ENCODE results near the gene HLTF.
A peak's percentile ranks its signal among the peaks of the same experiment; 100 is the strongest.

The HLTF gene

GRCh38 chr3:149018247-149018646, 68.1 kb downstream of the HLTF start:
- H3K27me3 ChIP-seq = no peaks in the 10 kb centered on the region
- H3K9ac ChIP-seq = no peak overlapping the region
- H3K4me1 ChIP-seq = no peaks in the 10 kb centered on the region
- H3K4me2 ChIP-seq = no peak overlapping the region
- no peak for TF ChIP-seq Cebpa-rat (IDR thresholded peaks at IDR 0.05)
- no peak overlapping the region for H3K4me3 ChIP-seq
- peaks cover 64 to 100% (median 85%) of the 10 kb centered on the region in 11 experiments for H3K36me3 ChIP-seq
- peaks cover 5 to 44% (median 14%) of the 10 kb centered on the region in 11 experiments; a peak in 12 of 22 replicates for H4K20me1 ChIP-seq
- H3K9me3 ChIP-seq (replicated peaks in 1 of 11) = peaks cover 0 to 4% (median 0%) of the 10 kb centered on the region in 11 experiments; a peak in 3 of 22 replicates
- no peak overlapping the region for H3K27ac ChIP-seq

GRCh38 chr3:149016669-149017541, 69.4 kb downstream of the HLTF start:
- no peak overlapping the region for H3K4me2 ChIP-seq
- H3K9ac ChIP-seq = no peak overlapping the region
- TF ChIP-seq Cebpa-rat (IDR thresholded peaks at IDR 0.05) = no peak
- H3K4me1 ChIP-seq = no peaks in the 10 kb centered on the region
- H3K4me3 ChIP-seq = no peak overlapping the region
- H4K20me1 ChIP-seq = peaks cover 5 to 44% (median 14%) of the 10 kb centered on the region in 11 experiments; a peak in 12 of 22 replicates
- no peaks in the 10 kb centered on the region for H3K9me3 ChIP-seq (replicated peaks in 1 of 11)
- H3K27ac ChIP-seq = no peak overlapping the region
- no peaks in the 10 kb centered on the region for H3K27me3 ChIP-seq
- peaks cover 64 to 100% (median 88%) of the 10 kb centered on the region in 11 experiments for H3K36me3 ChIP-seq

GRCh38 chr3:149016242-149016641, 70.1 kb downstream of the HLTF start:
- H3K4me3 ChIP-seq = no peak overlapping the region
- no peaks in the 10 kb centered on the region for H3K9me3 ChIP-seq (replicated peaks in 1 of 11)
- no peak overlapping the region for H3K27ac ChIP-seq
- H3K36me3 ChIP-seq = peaks cover 65 to 100% (median 89%) of the 10 kb centered on the region in 11 experiments
- H3K9ac ChIP-seq = no peak overlapping the region
- peaks cover 5 to 48% (median 14%) of the 10 kb centered on the region in 11 experiments; a peak in 12 of 22 replicates for H4K20me1 ChIP-seq
- TF ChIP-seq Cebpa-rat (IDR thresholded peaks at IDR 0.05) = no peak
- no peaks in the 10 kb centered on the region for H3K4me1 ChIP-seq
- H3K27me3 ChIP-seq = no peaks in the 10 kb centered on the region
- H3K4me2 ChIP-seq = no peak overlapping the region

GRCh38 chr3:149015393-149015792, 70.9 kb downstream of the HLTF start:
- no peaks in the 10 kb centered on the region for H3K9me3 ChIP-seq (replicated peaks in 1 of 11)
- no peak overlapping the region for H3K27ac ChIP-seq

GRCh38 chr3:149013726-149014125, 72.6 kb downstream of the HLTF start:
- Histone ChIP-seq H3K36me3 (peaks cover 72 to 100% (median 90%) of the 10 kb centered on the region in 11 experiments), H3K4me3 (no peak overlapping the region)
- no peak for TF ChIP-seq Cebpa-rat (IDR thresholded peaks at IDR 0.05)

More at GRCh38 chr3:149015393-149015792, 70.9 kb downstream of the HLTF start:
- H3K27me3 ChIP-seq = no peaks in the 10 kb centered on the region
- no peaks in the 10 kb centered on the region for H3K4me1 ChIP-seq
- TF ChIP-seq Cebpa-rat (IDR thresholded peaks at IDR 0.05) = no peak
- H3K9ac ChIP-seq = no peak overlapping the region
- H3K4me2 ChIP-seq = no peak overlapping the region
- H4K20me1 ChIP-seq = peaks cover 2 to 43% (median 14%) of the 10 kb centered on the region in 11 experiments; a peak in 12 of 22 replicates
- no peak overlapping the region for H3K4me3 ChIP-seq
- H3K36me3 ChIP-seq = peaks cover 69 to 100% (median 89%) of the 10 kb centered on the region in 11 experiments

DNA sequence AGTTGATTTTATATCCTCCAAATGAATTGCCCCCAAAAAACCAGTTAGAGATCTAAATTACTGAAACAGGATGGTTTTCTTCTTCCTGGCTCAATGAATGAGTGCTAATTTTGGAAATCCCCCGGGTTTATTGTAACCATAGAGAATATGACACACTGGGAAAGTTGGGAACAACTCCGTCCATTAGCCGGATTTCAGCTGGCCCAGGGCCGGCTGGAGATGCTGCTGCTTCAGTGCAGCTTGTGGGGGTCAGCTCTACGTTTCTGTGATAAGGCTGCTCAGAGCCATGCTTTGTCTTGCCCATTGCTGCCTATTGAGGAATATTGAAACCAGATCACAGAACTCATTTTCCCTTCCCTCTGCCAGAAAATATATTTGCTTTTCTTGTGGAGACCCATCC, 74.7 kb downstream of the HLTF start:
- peaks cover 78 to 100% (median 94%) of the 10 kb centered on the region in 11 experiments for H3K36me3 ChIP-seq

More at GRCh38 chr3:149013726-149014125, 72.6 kb downstream of the HLTF start:
- no peak overlapping the region for H3K9ac ChIP-seq
- H3K27me3 ChIP-seq = no peaks in the 10 kb centered on the region
- H3K9me3 ChIP-seq (replicated peaks in 1 of 11) = no peaks in the 10 kb centered on the region
- peaks cover 0 to 26% (median 9%) of the 10 kb centered on the region in 11 experiments; a peak in 10 of 22 replicates for H4K20me1 ChIP-seq
- H3K27ac ChIP-seq = no peak overlapping the region
- no peak overlapping the region for H3K4me2 ChIP-seq
- H3K4me1 ChIP-seq = peaks cover 0 to 11% (median 9%) of the 10 kb centered on the region in 10 experiments; a peak in 17 of 20 replicates

DNA sequence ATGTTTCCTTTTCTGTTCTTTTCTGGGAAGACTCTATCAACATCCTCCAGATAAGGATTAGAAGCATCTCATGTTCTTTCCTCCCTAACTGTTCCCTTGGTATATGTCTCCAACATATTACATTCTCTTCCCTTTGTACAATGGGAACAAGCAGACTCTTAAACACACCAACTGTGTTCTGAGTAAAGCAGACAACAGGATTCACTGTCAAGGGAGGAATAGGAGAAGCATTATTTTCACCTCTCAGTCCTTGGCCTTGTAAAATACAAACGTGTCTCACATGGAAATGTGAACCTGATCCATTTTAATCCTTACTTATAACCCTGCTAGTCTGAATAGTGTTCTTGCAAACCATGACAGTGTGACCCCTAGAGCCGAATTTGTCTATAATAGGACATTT, 75.4 kb downstream of the HLTF start:
- Histone ChIP-seq H3K4me1 (peaks cover 0 to 11% (median 9%) of the 10 kb centered on the region in 10 experiments; a peak in 17 of 20 replicates), H3K27ac (no peak overlapping the region), H3K36me3 (peaks cover 78 to 100% (median 93%) of the 10 kb centered on the region in 11 experiments), H3K4me2 (no peak overlapping the region), H3K9me3 (replicated peaks in 1 of 11) (no peaks in the 10 kb centered on the region), H4K20me1 (peaks cover 0 to 13% (median 0%) of the 10 kb centered on the region in 11 experiments; a peak in 4 of 22 replicates), H3K4me3 (no peak overlapping the region), H3K27me3 (no peaks in the 10 kb centered on the region), H3K9ac (no peak overlapping the region)
- TF ChIP-seq Cebpa-rat (IDR thresholded peaks at IDR 0.05) = no peak

More for the DNA sequence above, 74.7 kb downstream of the HLTF start:
- Histone ChIP-seq H3K27me3 (no peaks in the 10 kb centered on the region), H3K9ac (no peak overlapping the region), H3K4me2 (no peak overlapping the region), H3K4me3 (no peak overlapping the region), H3K9me3 (replicated peaks in 1 of 11) (no peaks in the 10 kb centered on the region), H3K27ac (no peak overlapping the region), H4K20me1 (peaks cover 0 to 19% (median 4%) of the 10 kb centered on the region in 11 experiments; a peak in 8 of 22 replicates), H3K4me1 (peaks cover 0 to 11% (median 9%) of the 10 kb centered on the region in 10 experiments; a peak in 17 of 20 replicates)
- TF ChIP-seq Cebpa-rat (IDR thresholded peaks at IDR 0.05) = no peak

DNA sequence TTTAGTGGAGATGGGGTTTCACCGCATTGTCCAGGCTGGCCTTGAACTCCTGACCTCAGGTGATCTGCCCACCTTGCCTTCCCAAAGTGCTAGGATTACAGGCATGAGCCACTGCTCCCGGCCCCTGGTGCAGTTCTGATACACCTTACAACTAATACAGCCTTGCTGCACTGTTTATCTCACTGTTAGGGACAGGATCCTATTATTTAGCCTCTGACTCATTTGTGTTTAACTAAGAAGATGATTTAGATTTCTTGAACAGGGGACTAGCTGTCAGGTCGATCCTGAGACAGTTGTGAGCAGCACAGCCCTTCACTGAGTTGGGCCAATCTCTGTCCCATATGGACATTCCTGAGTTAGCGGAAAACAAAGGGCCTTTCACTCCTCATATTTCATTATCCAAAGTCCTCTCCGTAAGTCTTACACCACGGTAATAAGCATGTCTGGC, 75.8 kb downstream of the HLTF start:
- no peak for TF ChIP-seq Cebpa-rat (IDR thresholded peaks at IDR 0.05)
- no peak overlapping the region for H3K4me2 ChIP-seq

GRCh38 chr3:149009732-149010131, 76.6 kb downstream of the HLTF start:
- no peak overlapping the region for H3K9ac ChIP-seq
- H3K27me3 ChIP-seq = no peaks in the 10 kb centered on the region
- H3K36me3 ChIP-seq = peaks cover 69 to 96% (median 84%) of the 10 kb centered on the region in 11 experiments
- H3K4me3 ChIP-seq = no peak overlapping the region
- peak overlapping the region in 10 of 11 experiments; percentile 7 to 64 (median 52); a peak in 15 of 22 replicates for H3K4me2 ChIP-seq
- peak overlapping the region in 2 of 11 experiments; percentile 0 to 35; a peak in 2 of 22 replicates for H3K27ac ChIP-seq
- peaks cover 0 to 14% (median 12%) of the 10 kb centered on the region in 10 experiments; a peak in 18 of 20 replicates for H3K4me1 ChIP-seq
- peaks cover 0 to 7% (median 0%) of the 10 kb centered on the region in 11 experiments; a peak in 8 of 22 replicates for H4K20me1 ChIP-seq
- TF ChIP-seq Cebpa-rat (IDR thresholded peaks at IDR 0.05) = no peak
- H3K9me3 ChIP-seq (replicated peaks in 1 of 11) = no peaks in the 10 kb centered on the region

More for the DNA sequence above, 75.8 kb downstream of the HLTF start:
- no peak overlapping the region for H3K9ac ChIP-seq
- no peaks in the 10 kb centered on the region for H3K27me3 ChIP-seq
- no peak overlapping the region for H3K27ac ChIP-seq
- H4K20me1 ChIP-seq = peaks cover 0 to 10% (median 0%) of the 10 kb centered on the region in 11 experiments; a peak in 4 of 22 replicates
- H3K4me3 ChIP-seq = no peak overlapping the region
- no peaks in the 10 kb centered on the region for H3K9me3 ChIP-seq (replicated peaks in 1 of 11)
- H3K36me3 ChIP-seq = peaks cover 74 to 100% (median 91%) of the 10 kb centered on the region in 11 experiments
- peaks cover 0 to 11% (median 9%) of the 10 kb centered on the region in 10 experiments; a peak in 17 of 20 replicates for H3K4me1 ChIP-seq
